GM12878 (cell line): Measurements from ENCODE around the gene TOM1L2.

Experiments used
- CTCF ChIP-seq, 3 experiments: IDR thresholded peaks in 2 of 3; conservative IDR thresholded peaks in 1 of 3; 2 replicates each; pipeline ENCODE4 v1.5.1; 2011; ENCODE audit warnings: low read depth in 3 of 3, low read length in 3 of 3, mild to moderate bottlenecking in 3 of 3, control low read depth in 2 of 3, moderate library complexity in 2 of 3, inconsistent platforms in 1 of 3, mixed read lengths in 1 of 3; ENCODE audit not compliant: control insufficient read depth in 2 of 3, insufficient read depth in 1 of 3; ENCODE audit errors: extremely low read depth in 1 of 3
- NFIC ChIP-seq: IDR thresholded peaks from 2 replicates; pipeline ENCODE4 v1.6.1; 2012; ENCODE audit warnings: low read depth, mild to moderate bottlenecking, inconsistent platforms, low read length, moderate library complexity
- POLR2A ChIP-seq: IDR thresholded peaks from 2 replicates; pipeline ENCODE4 v1.6.1; 2011; ENCODE audit warnings: low read depth, mild to moderate bottlenecking, low read length
- SKIL ChIP-seq: fragments of 450-650 bp; IDR thresholded peaks from 2 replicates; pipeline ENCODE4 v1.6.1; 2017; ENCODE audit warnings: mild to moderate bottlenecking, low read depth, inconsistent platforms; ENCODE audit not compliant: poor library complexity, severe bottlenecking
- SP1 ChIP-seq: IDR thresholded peaks from one replicate; pipeline ENCODE4 v1.6.1; 2011; ENCODE audit warnings: low read depth, low read length
- ZBED1 ChIP-seq: IDR thresholded peaks from 2 replicates; pipeline ENCODE4 v1.6.1; 2016; ENCODE audit warnings: borderline replicate concordance
- TF ChIP-seq, protein P1 (sequence below): IDR thresholded peaks from 2 replicates; pipeline ENCODE4 v1.6.1; 2012; ENCODE audit warnings: low read depth, low read length, improper control_type of control experiment

DNA sequence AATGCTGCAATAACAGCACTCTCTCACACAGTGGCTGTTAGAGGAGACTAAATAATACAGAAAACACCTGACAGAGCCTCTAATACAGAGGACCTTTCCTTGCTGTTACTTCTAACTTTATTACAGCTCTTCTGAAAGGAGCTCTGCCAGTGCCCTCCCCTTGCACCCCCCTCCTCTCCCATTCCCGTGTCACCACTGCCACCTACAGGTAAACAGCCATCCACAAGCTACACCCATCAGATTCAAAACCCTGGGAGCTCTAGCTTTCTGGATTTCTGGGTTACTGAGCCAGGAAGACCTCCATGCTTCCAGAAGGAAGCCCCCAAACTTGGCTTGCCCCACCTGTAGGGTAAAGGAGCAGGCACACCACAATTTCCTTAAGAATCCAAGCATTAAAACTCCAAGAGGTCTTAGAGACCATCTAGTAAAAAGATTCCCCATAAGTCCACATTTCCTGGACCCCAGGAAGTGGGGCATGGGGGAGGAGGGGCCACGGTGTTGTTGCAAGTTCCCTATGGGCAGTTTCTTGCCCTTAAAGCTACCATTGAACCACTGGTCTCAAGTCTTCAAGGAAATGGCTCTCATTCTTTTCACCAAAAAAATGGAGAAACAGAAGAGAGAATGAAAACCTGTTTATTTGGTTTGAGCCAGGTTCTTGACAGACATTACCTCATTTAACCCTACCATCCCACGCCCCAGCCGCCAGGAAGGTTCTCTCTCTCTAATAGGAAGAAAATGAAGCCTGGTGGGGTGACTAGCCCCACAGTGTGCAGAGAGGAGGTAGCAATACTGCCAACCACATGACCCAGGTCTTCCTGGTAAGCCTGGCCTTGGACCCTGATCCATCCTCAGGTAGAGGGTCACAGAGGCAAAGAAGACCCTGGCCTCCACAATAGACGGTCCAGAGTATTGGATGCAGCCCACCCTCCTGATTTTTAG lies 52.8 kb downstream of the TOM1L2 start:
- peak; percentile 76 to 89 (median 87) for TF ChIP-seq CTCF (IDR thresholded peaks at IDR 0.05 in 2 of 3, conservative IDR thresholded peaks at IDR 0.05 in 1 of 3; ENCODE audit: control insufficient read depth in 2 of 3, extremely low read depth in 1 of 3, insufficient read depth in 1 of 3, low read depth in 3 of 3, low read length in 3 of 3)
- TF ChIP-seq ZBED1 = no peak
- TF ChIP-seq SKIL = no peak
- TF ChIP-seq NFIC = no peak
- TF ChIP-seq, protein P1, sequence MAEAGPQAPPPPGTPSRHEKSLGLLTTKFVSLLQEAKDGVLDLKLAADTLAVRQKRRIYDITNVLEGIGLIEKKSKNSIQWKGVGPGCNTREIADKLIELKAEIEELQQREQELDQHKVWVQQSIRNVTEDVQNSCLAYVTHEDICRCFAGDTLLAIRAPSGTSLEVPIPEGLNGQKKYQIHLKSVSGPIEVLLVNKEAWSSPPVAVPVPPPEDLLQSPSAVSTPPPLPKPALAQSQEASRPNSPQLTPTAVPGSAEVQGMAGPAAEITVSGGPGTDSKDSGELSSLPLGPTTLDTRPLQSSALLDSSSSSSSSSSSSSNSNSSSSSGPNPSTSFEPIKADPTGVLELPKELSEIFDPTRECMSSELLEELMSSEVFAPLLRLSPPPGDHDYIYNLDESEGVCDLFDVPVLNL = no peak
- TF ChIP-seq POLR2A = no peak
- no peak for TF ChIP-seq SP1
